Measurements from ENCODE around the gene C8A. TPM values are rescaled to one million over a fixed set of nuclear protein-coding genes. Genes with fewer than 3 reads are reported as not detected.

The C8A gene
- total RNA-seq, 1 experiment from 2014 or later, result 0.13 TPM

- H3K4me1 Mint-ChIP-seq, result peaks cover 10% of the 10 kb centered on the region; the same call in 1 of the 2 replicates
- H3K27me3 Mint-ChIP-seq (ENCODE audit: low read depth), result peaks cover 6% of the 10 kb centered on the region; the same call in 1 of the 2 replicates
- no peak for DNase-seq (ENCODE audit: low spot score)
- CTCF ChIA-PET, result no interaction called here
- no peak for TF ChIP-seq ZNF532 (CRISPR knock-in tag; IDR thresholded peaks at IDR 0.05; ENCODE audit: borderline replicate concordance)
- no peak for TF ChIP-seq ZNF396 (CRISPR knock-in tag; IDR thresholded peaks at IDR 0.05; ENCODE audit: borderline replicate concordance)
- TF ChIP-seq, protein P1, sequence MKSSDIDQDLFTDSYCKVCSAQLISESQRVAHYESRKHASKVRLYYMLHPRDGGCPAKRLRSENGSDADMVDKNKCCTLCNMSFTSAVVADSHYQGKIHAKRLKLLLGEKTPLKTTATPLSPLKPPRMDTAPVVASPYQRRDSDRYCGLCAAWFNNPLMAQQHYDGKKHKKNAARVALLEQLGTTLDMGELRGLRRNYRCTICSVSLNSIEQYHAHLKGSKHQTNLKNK (CRISPR knock-in tag; IDR thresholded peaks at IDR 0.05), result no peak
- TF ChIP-seq MLX (CRISPR knock-in tag; IDR thresholded peaks at IDR 0.05), result no peak
- TF ChIP-seq TCF7 (CRISPR knock-in tag; IDR thresholded peaks at IDR 0.05; ENCODE audit: low read depth), result no peak
- TF ChIP-seq HMGXB4 (CRISPR knock-in tag; IDR thresholded peaks at IDR 0.05), result no peak
- H3K27ac Mint-ChIP-seq, result no peak overlapping the region
- POLR2A ChIA-PET, result no interaction called here
- H3K4me3 Mint-ChIP-seq, result no peak overlapping the region
- H3K9me3 Mint-ChIP-seq, result no peaks in the 10 kb centered on the region
- no peaks in the 10 kb centered on the region for H3K36me3 Mint-ChIP-seq
- no peak for ATAC-seq
Observed at GRCh38 chr1:56923201-56923600, 68.6 kb downstream of the C8A start.

DNA sequence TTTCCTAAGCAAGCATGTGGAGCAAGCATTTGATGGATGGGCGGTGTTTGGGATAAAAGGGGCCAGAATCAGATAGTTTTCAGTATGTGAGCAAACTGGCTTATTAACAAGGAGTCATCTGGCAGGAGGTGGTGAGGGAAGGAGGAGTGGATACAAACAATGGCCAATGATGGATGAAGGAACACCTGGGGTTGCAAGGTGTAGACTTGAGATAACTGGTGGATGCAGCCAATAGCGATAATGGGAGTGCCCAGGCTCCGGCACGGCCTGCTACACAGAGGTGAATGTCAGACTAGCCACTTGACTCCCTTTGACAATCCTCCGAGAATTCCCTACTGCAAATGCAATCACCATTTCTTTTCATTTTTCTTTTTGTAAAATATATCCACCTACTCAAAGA is 69.5 kb downstream of the C8A start:
- peaks cover 10% of the 10 kb centered on the region; the same call in 1 of the 2 replicates for H3K4me1 Mint-ChIP-seq
- DNase-seq (ENCODE audit: low spot score) (no peak), ATAC-seq (no peak)
- ChIA-PET CTCF (interaction anchor here (0.6 kb wide), 1 partner anchor 130 kb away, joined by 4 read pairs; no protein-coding TSS in a partner anchor), POLR2A (no interaction called here)
- H3K27ac Mint-ChIP-seq, result no peak overlapping the region
- peaks cover 6% of the 10 kb centered on the region; the same call in 1 of the 2 replicates for H3K27me3 Mint-ChIP-seq (ENCODE audit: low read depth)
- no peak overlapping the region for H3K4me3 Mint-ChIP-seq
- H3K36me3 Mint-ChIP-seq, result no peaks in the 10 kb centered on the region
- peaks cover 3% of the 10 kb centered on the region; the same call in 1 of the 2 replicates for H3K9me3 Mint-ChIP-seq
- TF ChIP-seq ELF4 (CRISPR knock-in tag; IDR thresholded peaks at IDR 0.05; ENCODE audit: low read depth), result no peak
- TF ChIP-seq, protein P2, sequence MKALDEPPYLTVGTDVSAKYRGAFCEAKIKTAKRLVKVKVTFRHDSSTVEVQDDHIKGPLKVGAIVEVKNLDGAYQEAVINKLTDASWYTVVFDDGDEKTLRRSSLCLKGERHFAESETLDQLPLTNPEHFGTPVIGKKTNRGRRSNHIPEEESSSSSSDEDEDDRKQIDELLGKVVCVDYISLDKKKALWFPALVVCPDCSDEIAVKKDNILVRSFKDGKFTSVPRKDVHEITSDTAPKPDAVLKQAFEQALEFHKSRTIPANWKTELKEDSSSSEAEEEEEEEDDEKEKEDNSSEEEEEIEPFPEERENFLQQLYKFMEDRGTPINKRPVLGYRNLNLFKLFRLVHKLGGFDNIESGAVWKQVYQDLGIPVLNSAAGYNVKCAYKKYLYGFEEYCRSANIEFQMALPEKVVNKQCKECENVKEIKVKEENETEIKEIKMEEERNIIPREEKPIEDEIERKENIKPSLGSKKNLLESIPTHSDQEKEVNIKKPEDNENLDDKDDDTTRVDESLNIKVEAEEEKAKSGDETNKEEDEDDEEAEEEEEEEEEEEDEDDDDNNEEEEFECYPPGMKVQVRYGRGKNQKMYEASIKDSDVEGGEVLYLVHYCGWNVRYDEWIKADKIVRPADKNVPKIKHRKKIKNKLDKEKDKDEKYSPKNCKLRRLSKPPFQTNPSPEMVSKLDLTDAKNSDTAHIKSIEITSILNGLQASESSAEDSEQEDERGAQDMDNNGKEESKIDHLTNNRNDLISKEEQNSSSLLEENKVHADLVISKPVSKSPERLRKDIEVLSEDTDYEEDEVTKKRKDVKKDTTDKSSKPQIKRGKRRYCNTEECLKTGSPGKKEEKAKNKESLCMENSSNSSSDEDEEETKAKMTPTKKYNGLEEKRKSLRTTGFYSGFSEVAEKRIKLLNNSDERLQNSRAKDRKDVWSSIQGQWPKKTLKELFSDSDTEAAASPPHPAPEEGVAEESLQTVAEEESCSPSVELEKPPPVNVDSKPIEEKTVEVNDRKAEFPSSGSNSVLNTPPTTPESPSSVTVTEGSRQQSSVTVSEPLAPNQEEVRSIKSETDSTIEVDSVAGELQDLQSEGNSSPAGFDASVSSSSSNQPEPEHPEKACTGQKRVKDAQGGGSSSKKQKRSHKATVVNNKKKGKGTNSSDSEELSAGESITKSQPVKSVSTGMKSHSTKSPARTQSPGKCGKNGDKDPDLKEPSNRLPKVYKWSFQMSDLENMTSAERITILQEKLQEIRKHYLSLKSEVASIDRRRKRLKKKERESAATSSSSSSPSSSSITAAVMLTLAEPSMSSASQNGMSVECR (CRISPR knock-in tag; IDR thresholded peaks at IDR 0.05; ENCODE audit: borderline replicate concordance), result no peak
- TF ChIP-seq NR3C1 (CRISPR knock-in tag; conservative IDR thresholded peaks at IDR 0.05; ENCODE audit: low read depth), result no peak
- TF ChIP-seq, protein P3, sequence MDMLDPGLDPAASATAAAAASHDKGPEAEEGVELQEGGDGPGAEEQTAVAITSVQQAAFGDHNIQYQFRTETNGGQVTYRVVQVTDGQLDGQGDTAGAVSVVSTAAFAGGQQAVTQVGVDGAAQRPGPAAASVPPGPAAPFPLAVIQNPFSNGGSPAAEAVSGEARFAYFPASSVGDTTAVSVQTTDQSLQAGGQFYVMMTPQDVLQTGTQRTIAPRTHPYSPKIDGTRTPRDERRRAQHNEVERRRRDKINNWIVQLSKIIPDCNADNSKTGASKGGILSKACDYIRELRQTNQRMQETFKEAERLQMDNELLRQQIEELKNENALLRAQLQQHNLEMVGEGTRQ (CRISPR knock-in tag; IDR thresholded peaks at IDR 0.05), result no peak
- TF ChIP-seq JUN (CRISPR knock-in tag; IDR thresholded peaks at IDR 0.05), result no peak
- no peak for TF ChIP-seq TEAD4 (CRISPR knock-in tag; IDR thresholded peaks at IDR 0.05)
- TF ChIP-seq, protein P4, sequence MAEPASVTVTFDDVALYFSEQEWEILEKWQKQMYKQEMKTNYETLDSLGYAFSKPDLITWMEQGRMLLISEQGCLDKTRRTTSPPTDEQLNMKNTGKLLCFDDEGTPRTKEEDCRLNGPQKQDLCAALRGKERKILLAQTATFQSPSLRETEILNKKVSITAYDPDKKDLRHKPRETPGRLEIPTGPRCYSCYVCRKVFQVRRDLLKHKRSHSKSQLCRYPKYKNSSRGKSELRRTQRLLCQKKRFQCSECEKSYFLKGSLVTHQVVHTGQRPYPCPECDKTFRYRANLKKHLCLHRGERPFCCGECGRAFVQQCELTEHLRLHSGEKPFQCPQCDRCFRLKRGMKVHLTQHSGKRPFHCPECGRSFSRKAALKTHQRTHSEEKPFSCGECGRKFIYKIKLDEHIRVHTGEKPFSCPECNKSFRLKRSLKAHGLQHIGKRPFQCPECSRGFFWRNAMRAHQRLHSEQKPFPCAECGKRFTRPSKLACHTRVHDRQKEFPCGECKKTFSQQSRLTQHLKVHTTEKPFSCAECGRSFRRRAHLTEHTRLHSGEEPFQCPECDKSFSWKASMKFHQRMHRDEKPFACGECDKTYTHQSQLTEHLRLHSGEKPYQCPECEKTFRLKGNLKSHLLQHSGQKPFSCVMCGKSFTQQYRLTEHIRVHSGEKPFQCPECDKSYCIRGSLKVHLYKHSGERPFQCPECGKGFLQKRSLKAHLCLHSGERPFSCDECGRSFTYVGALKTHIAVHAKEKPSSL (CRISPR knock-in tag; conservative IDR thresholded peaks at IDR 0.05), result no peak
- no peak for TF ChIP-seq ZNF219 (CRISPR knock-in tag; IDR thresholded peaks at IDR 0.05; ENCODE audit: borderline replicate concordance)
- TF ChIP-seq TEAD1 (CRISPR knock-in tag; IDR thresholded peaks at IDR 0.05), result no peak
- no peak for TF ChIP-seq ERG (CRISPR knock-in tag; IDR thresholded peaks at IDR 0.05)
- no peak for TF ChIP-seq JAZF1 (CRISPR knock-in tag; IDR thresholded peaks at IDR 0.05)
